OCI-LY1 (cell line): ENCODE data around the gene GMFB.
"Not testable (repeated sequence)": the region's sequence is repeated elsewhere in the genome, so short reads cannot be mapped to it uniquely, and the experiment has no call there.

ENCODE experiments used
- H2AFZ ChIP-seq: fragments of 200-600 bp; sonication (generic), shearing (Covaris generic); 2 replicates; pipeline ENCODE4 v1.6.0; 2014; ENCODE audit warnings: antibody characterized with exemption, mild to moderate bottlenecking, low read length
- H3F3A ChIP-seq: fragments of 200-600 bp; sonication (generic), shearing (Covaris generic); 2 replicates; pipeline ENCODE4 v1.6.0; 2014; ENCODE audit warnings: mild to moderate bottlenecking, antibody characterized with exemption, low read length, moderate library complexity; ENCODE audit not compliant: insufficient read depth
- H3K27ac ChIP-seq: fragments of 200-600 bp; sonication (generic); 2 replicates; pipeline ENCODE4 v1.5.1; 2014; ENCODE audit warnings: low read length, mixed run types, mild to moderate bottlenecking, low read depth; ENCODE audit not compliant: poor library complexity, severe bottlenecking
- H3K27me3 ChIP-seq: fragments of 200-600 bp; sonication (generic); 2 replicates; pipeline ENCODE4 v1.6.0; 2014; ENCODE audit warnings: antibody characterized with exemption, mild to moderate bottlenecking, low read length, moderate library complexity; ENCODE audit not compliant: insufficient read depth
- H3K36me3 ChIP-seq: fragments of 200-600 bp; sonication (generic); 2 replicates; pipeline ENCODE4 v1.6.1; 2014; ENCODE audit warnings: mild to moderate bottlenecking, antibody characterized with exemption, low read length, moderate library complexity, mixed read lengths; ENCODE audit not compliant: insufficient read depth
- H3K4me1 ChIP-seq: fragments of 200-600 bp; sonication (generic); 2 replicates; pipeline ENCODE4 v1.5.1; 2014; ENCODE audit warnings: mild to moderate bottlenecking, low read length, moderate library complexity; ENCODE audit not compliant: insufficient read depth, severe bottlenecking
- H3K4me2 ChIP-seq: fragments of 200-600 bp; sonication (generic), shearing (Covaris generic); 2 replicates; pipeline ENCODE4 v1.6.1; 2014; ENCODE audit warnings: low read length
- H3K4me3 ChIP-seq: fragments of 200-600 bp; sonication (generic); 2 replicates; pipeline ENCODE4 v1.5.1; 2014; ENCODE audit warnings: low read length, low read depth, mild to moderate bottlenecking, mixed read lengths; ENCODE audit not compliant: poor library complexity, severe bottlenecking
- H3K79me2 ChIP-seq: fragments of 200-600 bp; shearing (Covaris generic); 2 replicates; pipeline ENCODE4 v1.6.1; 2016; ENCODE audit warnings: mixed run types, low read length, mixed read lengths; ENCODE audit not compliant: insufficient read depth
- H3K9ac ChIP-seq: fragments of 200-600 bp; sonication (generic), shearing (Covaris generic); 2 replicates; pipeline ENCODE4 v1.6.1; 2014; ENCODE audit warnings: mild to moderate bottlenecking, low read length, mixed read lengths
- H3K9me2 ChIP-seq: fragments of 200-600 bp; sonication (generic), shearing (Covaris generic); 2 replicates; pipeline ENCODE4 v1.6.1; 2014; ENCODE audit warnings: low read depth, mild to moderate bottlenecking, low read length, mixed read lengths
- H3K9me3 ChIP-seq: fragments of 200-600 bp; shearing (Covaris generic); 2 replicates; pipeline ENCODE4 v1.6.1; 2014; ENCODE audit warnings: low read length, mixed read lengths
- H4K20me1 ChIP-seq: fragments of 200-600 bp; sonication (generic), shearing (Covaris generic); 2 replicates; pipeline ENCODE4 v1.6.0; 2016; ENCODE audit warnings: mild to moderate bottlenecking, low read length; ENCODE audit not compliant: insufficient read depth
- CTCF ChIP-seq: fragments of 200-600 bp; sonication (generic), shearing (Covaris generic); IDR thresholded peaks from 2 replicates; pipeline ENCODE4 v1.5.1; 2017; ENCODE audit warnings: mild to moderate bottlenecking, antibody characterized with exemption, low read length, moderate library complexity, mixed read lengths
- EZH2 ChIP-seq: fragments of 200-600 bp; sonication (generic), shearing (Covaris generic); IDR thresholded peaks from 2 replicates; pipeline ENCODE4 v1.8.0; 2017; ENCODE audit warnings: borderline replicate concordance, mixed run types, mild to moderate bottlenecking, antibody characterized with exemption, low read length, moderate library complexity, mixed read lengths

The GMFB gene

GRCh38 chr14:54446161-54446693 is 42.6 kb downstream of the GMFB start:
- no peak overlapping the region for H2AFZ ChIP-seq

GRCh38 chr14:54444681-54445080 is 44.1 kb downstream of the GMFB start:
- Histone ChIP-seq H3K27me3 (no peaks in the 10 kb centered on the region), H3K9me3 (no peaks in the 10 kb centered on the region), H3K9ac (no peak overlapping the region), H3K9me2 (no peaks in the 10 kb centered on the region), H3F3A (no peaks in the 10 kb centered on the region), H3K36me3 (peaks cover 4% of the 10 kb centered on the region), H3K4me2 (no peak overlapping the region), H3K79me2 (peaks cover 10% of the 10 kb centered on the region), H3K4me3 (no peak overlapping the region), H3K27ac (no peak overlapping the region), H4K20me1 (no peaks in the 10 kb centered on the region), H3K4me1 (peaks cover 15% of the 10 kb centered on the region), H2AFZ (no peak overlapping the region)
- TF ChIP-seq EZH2 (no peak), CTCF (no peak)

More at GRCh38 chr14:54446161-54446693, 42.6 kb downstream of the GMFB start:
- Histone ChIP-seq H3K4me2 (no peak overlapping the region), H3K9me2 (no peaks in the 10 kb centered on the region), H4K20me1 (no peaks in the 10 kb centered on the region), H3K9me3 (no peaks in the 10 kb centered on the region), H3K4me1 (peaks cover 7% of the 10 kb centered on the region), H3K9ac (no peak overlapping the region), H3K27ac (no peak overlapping the region), H3F3A (no peaks in the 10 kb centered on the region), H3K27me3 (no peaks in the 10 kb centered on the region), H3K4me3 (no peak overlapping the region), H3K79me2 (no peaks in the 10 kb centered on the region), H3K36me3 (no peaks in the 10 kb centered on the region)
- no peak for TF ChIP-seq CTCF
- TF ChIP-seq EZH2: no peak

DNA sequence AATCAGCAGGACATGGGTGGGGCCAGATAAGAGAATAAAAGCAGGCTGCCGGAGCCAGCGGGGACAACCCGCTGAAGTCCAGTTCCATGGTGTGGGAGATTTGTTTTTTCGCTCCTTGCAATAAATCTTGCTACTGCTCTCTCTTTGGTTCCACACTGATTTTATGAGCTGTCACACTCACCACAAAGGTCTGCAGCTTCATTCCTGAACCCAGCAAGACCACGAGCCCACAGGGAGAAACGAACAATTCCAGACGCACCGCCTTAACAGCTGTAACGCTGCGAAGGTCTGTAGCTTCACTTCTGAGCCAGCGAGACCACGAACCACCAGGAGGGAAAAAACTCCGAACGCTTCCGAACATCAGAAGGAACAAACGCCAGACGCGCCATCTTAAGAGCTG is 44.8 kb downstream of the GMFB start:
- Histone ChIP-seq H3K27ac (no peak overlapping the region), H3K4me1 (peaks cover 20% of the 10 kb centered on the region), H3F3A (no peaks in the 10 kb centered on the region), H3K9ac (no peak overlapping the region), H3K9me2 (no peaks in the 10 kb centered on the region), H3K36me3 (peaks cover 11% of the 10 kb centered on the region), H3K79me2 (peaks cover 17% of the 10 kb centered on the region), H4K20me1 (no peaks in the 10 kb centered on the region), H2AFZ (no peak overlapping the region), H3K4me2 (no peak overlapping the region), H3K27me3 (no peaks in the 10 kb centered on the region), H3K4me3 (no peak overlapping the region), H3K9me3 (no peaks in the 10 kb centered on the region)
- TF ChIP-seq EZH2 (no peak), CTCF (no peak)

DNA sequence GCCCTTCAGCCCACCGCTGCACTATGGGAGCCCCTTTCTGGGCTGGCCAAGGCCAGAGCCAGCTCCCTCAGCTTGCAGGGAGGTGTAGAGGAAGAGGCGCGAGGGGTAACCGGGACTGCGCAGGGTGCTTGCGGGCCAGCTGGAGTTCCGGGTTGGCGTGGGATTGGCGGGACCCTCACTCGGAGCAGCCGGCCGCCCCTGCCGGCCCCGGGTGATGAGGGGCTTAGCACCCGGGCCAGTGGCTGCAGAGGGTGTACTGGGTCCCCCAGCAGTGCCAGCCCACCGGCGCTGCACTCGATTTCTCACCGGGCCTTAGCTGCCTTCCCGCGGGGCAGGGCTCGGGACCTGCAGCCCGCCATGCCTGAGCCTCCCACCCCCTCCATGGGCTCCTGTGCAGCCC is 45.8 kb downstream of the GMFB start:
- not testable (repeated sequence) for H3K27ac ChIP-seq, H3K4me2 ChIP-seq, H3K9ac ChIP-seq, H2AFZ ChIP-seq, H3F3A ChIP-seq, H3K9me3 ChIP-seq, H4K20me1 ChIP-seq, H3K9me2 ChIP-seq, H3K4me3 ChIP-seq, H3K27me3 ChIP-seq
- peaks cover 31% of the 10 kb centered on the region for H3K4me1 ChIP-seq
- peaks cover 12% of the 10 kb centered on the region for H3K36me3 ChIP-seq
- peaks cover 27% of the 10 kb centered on the region for H3K79me2 ChIP-seq
